ENCODE measurements around the gene ANGPTL2. TPM values are rescaled to one million over a fixed set of nuclear protein-coding genes. Genes with fewer than 3 reads are reported as not detected.

ANGPTL2 gene
- total RNA-seq, 5 donors from 2014 or later (not counting 1 experiment from before 2014, with no cell fraction given): 0.10 to 0.82 (median 0.13) TPM; not detected in 2

DNA sequence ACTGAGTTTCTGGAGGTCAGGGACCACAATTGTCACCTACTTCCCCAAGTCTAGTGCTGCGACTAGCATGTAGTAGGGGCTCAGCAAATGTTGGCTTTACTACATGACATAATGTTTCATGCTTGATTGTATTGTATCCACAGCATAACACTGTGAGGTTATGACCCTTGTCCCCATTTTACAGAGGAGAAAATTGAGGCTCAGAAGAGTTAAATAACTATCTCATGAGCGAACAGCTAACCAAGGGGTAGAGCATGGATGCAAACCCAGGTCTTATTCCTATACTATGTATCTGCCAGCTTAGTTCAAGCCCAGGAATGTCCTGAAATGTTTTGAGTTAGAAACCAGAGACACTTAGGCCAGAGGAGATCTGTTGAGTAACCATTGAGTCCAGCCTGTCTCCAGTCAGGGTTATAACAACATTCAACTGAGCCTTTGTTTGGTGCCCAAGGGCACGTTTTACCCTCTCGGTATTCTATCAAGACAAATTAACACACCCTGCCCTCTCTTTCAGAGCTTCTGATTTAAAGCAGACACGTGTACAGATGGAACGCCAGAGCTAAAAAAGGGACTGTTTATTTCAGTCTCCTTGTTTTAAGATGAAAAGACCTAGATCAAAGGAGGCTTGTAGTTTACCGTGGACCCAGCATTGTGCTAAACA is 16.5 kb downstream of the ANGPTL2 start:
- H3K27ac ChIP-seq (ENCODE audit: low read length): no peak overlapping the region

GRCh38 chr9:127104581-127105311 is 17.7 kb downstream of the ANGPTL2 start:
- DNase-seq (no peak), ATAC-seq (replicated peaks in 1 of 4) (no peak)
- Mint-ChIP-seq H3K4me1 (no peaks in the 10 kb centered on the region), H3K36me3 (peaks cover 6% of the 10 kb centered on the region), H3K27me3 (no peaks in the 10 kb centered on the region), H3K27ac (no peak overlapping the region), H3K4me3 (no peak overlapping the region), H3K9me3 (no peaks in the 10 kb centered on the region)
- no peak overlapping the region for H3K4me3 ChIP-seq (ENCODE audit: control insufficient read depth in 1 of 2, extremely low read depth in 1 of 2, low read length in 1 of 2)
- H3K36me3 ChIP-seq (ENCODE audit: control insufficient read depth in 2 of 2, extremely low read depth in 1 of 2, insufficient read depth in 1 of 2, low read length in 1 of 2): no peaks in the 10 kb centered on the region
- no peaks in the 10 kb centered on the region for H3K27me3 ChIP-seq (replicated peaks in 1 of 2; ENCODE audit: control insufficient read depth in 2 of 2, extremely low read depth in 1 of 2, insufficient read depth in 2 of 2, low read length in 1 of 2)
- no peaks in the 10 kb centered on the region for H3K9me3 ChIP-seq
- POLR2A ChIA-PET: no interaction called here
- H3K4me1 ChIP-seq (ENCODE audit: control insufficient read depth in 1 of 2, extremely low read depth in 1 of 2, insufficient read depth in 2 of 2, low read length in 2 of 2): no peaks in the 10 kb centered on the region
- no peak overlapping the region for H3K27ac ChIP-seq (ENCODE audit: low read length)
- CTCF ChIA-PET: no interaction called here
- WGBS (ENCODE audit: insufficient coverage): 100% methylated on average over 4 of the region's 7 CpGs

More for the DNA sequence above, 16.5 kb downstream of the ANGPTL2 start:
- Mint-ChIP-seq H3K27me3 (peaks cover 0 to 3% of the 10 kb centered on the region in 2 donors), H3K27ac (no peak overlapping the region), H3K4me1 (no peaks in the 10 kb centered on the region), H3K36me3 (peaks cover 6% of the 10 kb centered on the region), H3K9me3 (no peaks in the 10 kb centered on the region), H3K4me3 (no peak overlapping the region)
- Histone ChIP-seq H3K4me3 (ENCODE audit: control insufficient read depth in 1 of 2, extremely low read depth in 1 of 2, low read length in 1 of 2) (no peak overlapping the region), H3K4me1 (ENCODE audit: control insufficient read depth in 1 of 2, extremely low read depth in 1 of 2, insufficient read depth in 2 of 2, low read length in 2 of 2) (no peaks in the 10 kb centered on the region), H3K9me3 (no peaks in the 10 kb centered on the region), H3K36me3 (ENCODE audit: control insufficient read depth in 2 of 2, extremely low read depth in 1 of 2, insufficient read depth in 1 of 2, low read length in 1 of 2) (no peaks in the 10 kb centered on the region), H3K27me3 (replicated peaks in 1 of 2; ENCODE audit: control insufficient read depth in 2 of 2, extremely low read depth in 1 of 2, insufficient read depth in 2 of 2, low read length in 1 of 2) (no peaks in the 10 kb centered on the region)
- DNase-seq (no peak), ATAC-seq (replicated peaks in 1 of 4) (no peak)
- CTCF ChIA-PET: no interaction called here
- 81% methylated on average over 3 of the region's 7 CpGs for WGBS (ENCODE audit: insufficient coverage)
- POLR2A ChIA-PET: no interaction called here

GRCh38 chr9:127102788-127103187 is 19.6 kb downstream of the ANGPTL2 start:
- H3K4me3 ChIP-seq (ENCODE audit: control insufficient read depth in 1 of 2, extremely low read depth in 1 of 2, low read length in 1 of 2): no peak overlapping the region
- CTCF ChIA-PET: no interaction called here
- peaks cover 6% of the 10 kb centered on the region for H3K36me3 Mint-ChIP-seq
- H3K9me3 ChIP-seq: no peaks in the 10 kb centered on the region
- H3K4me1 ChIP-seq (ENCODE audit: control insufficient read depth in 1 of 2, extremely low read depth in 1 of 2, insufficient read depth in 2 of 2, low read length in 2 of 2): no peaks in the 10 kb centered on the region
- H3K9me3 Mint-ChIP-seq: no peaks in the 10 kb centered on the region
- no peaks in the 10 kb centered on the region for H3K36me3 ChIP-seq (ENCODE audit: control insufficient read depth in 2 of 2, extremely low read depth in 1 of 2, insufficient read depth in 1 of 2, low read length in 1 of 2)
- H3K27ac ChIP-seq (ENCODE audit: low read length): no peak overlapping the region
- H3K27me3 Mint-ChIP-seq: no peaks in the 10 kb centered on the region
- no peak for DNase-seq
- no peaks in the 10 kb centered on the region for H3K4me1 Mint-ChIP-seq
- POLR2A ChIA-PET: no interaction called here
- ATAC-seq (replicated peaks in 1 of 4): no peak
- H3K27ac Mint-ChIP-seq: no peak overlapping the region
- 75% methylated on average over 1 of the region's 2 CpGs for WGBS (ENCODE audit: insufficient coverage)
- H3K4me3 Mint-ChIP-seq: no peak overlapping the region
- no peaks in the 10 kb centered on the region for H3K27me3 ChIP-seq (replicated peaks in 1 of 2; ENCODE audit: control insufficient read depth in 2 of 2, extremely low read depth in 1 of 2, insufficient read depth in 2 of 2, low read length in 1 of 2)

GRCh38 chr9:127102176-127102575 is 20.3 kb downstream of the ANGPTL2 start:
- POLR2A ChIA-PET: no interaction called here
- H3K27me3 Mint-ChIP-seq: no peaks in the 10 kb centered on the region
- no peak overlapping the region for H3K4me3 ChIP-seq (ENCODE audit: control insufficient read depth in 1 of 2, extremely low read depth in 1 of 2, low read length in 1 of 2)
- ATAC-seq (replicated peaks in 1 of 4) (no peak), DNase-seq (no peak)
- no peaks in the 10 kb centered on the region for H3K36me3 ChIP-seq (ENCODE audit: control insufficient read depth in 2 of 2, extremely low read depth in 1 of 2, insufficient read depth in 1 of 2, low read length in 1 of 2)
- no peak overlapping the region for H3K27ac Mint-ChIP-seq
- no peak overlapping the region for H3K4me3 Mint-ChIP-seq
- H3K4me1 ChIP-seq (ENCODE audit: control insufficient read depth in 1 of 2, extremely low read depth in 1 of 2, insufficient read depth in 2 of 2, low read length in 2 of 2): no peaks in the 10 kb centered on the region
- H3K27me3 ChIP-seq (replicated peaks in 1 of 2; ENCODE audit: control insufficient read depth in 2 of 2, extremely low read depth in 1 of 2, insufficient read depth in 2 of 2, low read length in 1 of 2): no peaks in the 10 kb centered on the region
- H3K9me3 Mint-ChIP-seq: no peaks in the 10 kb centered on the region
- H3K36me3 Mint-ChIP-seq: peaks cover 6% of the 10 kb centered on the region
- H3K27ac ChIP-seq (ENCODE audit: low read length): no peak overlapping the region
- CTCF ChIA-PET: no interaction called here
- no peaks in the 10 kb centered on the region for H3K9me3 ChIP-seq
- H3K4me1 Mint-ChIP-seq: no peaks in the 10 kb centered on the region

GRCh38 chr9:127099664-127100063 is 22.8 kb downstream of the ANGPTL2 start:
- ChIA-PET POLR2A (no interaction called here), CTCF (no interaction called here)
- Histone ChIP-seq H3K36me3 (ENCODE audit: control insufficient read depth in 2 of 2, extremely low read depth in 1 of 2, insufficient read depth in 1 of 2, low read length in 1 of 2) (no peaks in the 10 kb centered on the region), H3K27me3 (replicated peaks in 1 of 2; ENCODE audit: control insufficient read depth in 2 of 2, extremely low read depth in 1 of 2, insufficient read depth in 2 of 2, low read length in 1 of 2) (no peaks in the 10 kb centered on the region), H3K4me3 (ENCODE audit: control insufficient read depth in 1 of 2, extremely low read depth in 1 of 2, low read length in 1 of 2) (no peak overlapping the region), H3K4me1 (ENCODE audit: control insufficient read depth in 1 of 2, extremely low read depth in 1 of 2, insufficient read depth in 2 of 2, low read length in 2 of 2) (no peaks in the 10 kb centered on the region), H3K9me3 (no peaks in the 10 kb centered on the region), H3K27ac (ENCODE audit: low read length) (no peak overlapping the region)
- WGBS (ENCODE audit: insufficient coverage): 70% methylated on average over 2 of the region's 3 CpGs
- Mint-ChIP-seq H3K27me3 (no peaks in the 10 kb centered on the region), H3K9me3 (no peaks in the 10 kb centered on the region), H3K27ac (no peak overlapping the region), H3K4me3 (no peak overlapping the region), H3K36me3 (peaks cover 6% of the 10 kb centered on the region), H3K4me1 (no peaks in the 10 kb centered on the region)
- ATAC-seq (replicated peaks in 1 of 4): no peak
- no peak for DNase-seq

DNA sequence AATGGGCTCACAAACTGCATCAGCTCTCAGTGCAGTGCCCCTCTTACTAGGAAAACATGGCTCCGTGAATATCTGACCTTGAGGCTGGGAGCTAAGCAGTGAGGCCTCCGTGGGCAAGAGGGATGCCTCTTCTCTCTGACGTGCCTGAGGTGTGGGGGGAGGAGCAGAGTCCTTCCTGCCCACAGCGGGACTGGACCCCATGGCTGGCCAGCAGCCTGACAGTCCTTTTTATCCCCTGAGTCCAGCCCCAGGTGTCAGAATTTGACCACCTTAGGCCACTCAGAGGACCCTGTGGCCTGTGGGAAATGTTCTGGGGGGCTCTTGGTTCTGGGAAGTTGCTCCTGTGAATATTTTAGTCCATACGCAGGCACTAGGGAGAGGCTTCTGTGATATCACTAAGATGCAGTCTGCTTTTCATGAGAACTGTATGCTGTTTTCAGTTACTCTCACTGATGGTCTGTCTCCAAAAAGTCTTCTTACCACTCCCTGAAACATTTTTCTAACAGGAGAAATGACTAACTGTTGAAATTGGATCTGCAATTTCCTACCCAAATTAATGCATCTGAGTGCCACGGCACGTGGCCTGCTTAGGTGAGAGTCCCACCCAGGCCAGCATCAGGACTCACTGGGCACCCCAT is 23.4 kb downstream of the ANGPTL2 start:
- DNase-seq: no peak
- Histone ChIP-seq H3K4me3 (ENCODE audit: control insufficient read depth in 1 of 2, extremely low read depth in 1 of 2, low read length in 1 of 2) (no peak overlapping the region), H3K9me3 (no peaks in the 10 kb centered on the region), H3K36me3 (ENCODE audit: control insufficient read depth in 2 of 2, extremely low read depth in 1 of 2, insufficient read depth in 1 of 2, low read length in 1 of 2) (no peaks in the 10 kb centered on the region), H3K27me3 (replicated peaks in 1 of 2; ENCODE audit: control insufficient read depth in 2 of 2, extremely low read depth in 1 of 2, insufficient read depth in 2 of 2, low read length in 1 of 2) (no peaks in the 10 kb centered on the region), H3K4me1 (ENCODE audit: control insufficient read depth in 1 of 2, extremely low read depth in 1 of 2, insufficient read depth in 2 of 2, low read length in 2 of 2) (no peaks in the 10 kb centered on the region), H3K27ac (ENCODE audit: low read length) (no peak overlapping the region)
- no peak for ATAC-seq (replicated peaks in 1 of 4)
- ChIA-PET POLR2A (no interaction called here), CTCF (no interaction called here)
- Mint-ChIP-seq H3K27ac (no peak overlapping the region), H3K9me3 (no peaks in the 10 kb centered on the region), H3K4me3 (no peak overlapping the region), H3K4me1 (no peaks in the 10 kb centered on the region), H3K36me3 (peaks cover 6% of the 10 kb centered on the region), H3K27me3 (no peaks in the 10 kb centered on the region)
- 100% methylated on average over 2 of the region's 7 CpGs for WGBS (ENCODE audit: insufficient coverage)

Data from T-cell (primary cell).